IMR-90 (cell line): ENCODE data around the gene MSI1. TPM values are rescaled to one million over a fixed set of nuclear protein-coding genes. Genes with fewer than 3 reads are reported as not detected.
A peak's percentile ranks its signal among the peaks of the same experiment; 100 is the strongest.

ENCODE experiments used
- ATAC-seq: fragments of 200-7000 bp; cut with Tn5 transposase; 2 replicates; pipeline ENCODE4 v1.9.1; 2020; ENCODE audit warnings: low read depth, mild to moderate bottlenecking, moderate library complexity
- BruUV-seq: library from RNA; stranded (reverse); fragments of 400-500 nt; replicated peaks from 2 replicates; lab custom pipeline; 2021; lab: Mats Ljungman, UMichigan
- CTCF ChIA-PET: fragments of 300-600 bp; formaldehyde crosslinking; extraction: SDS; loops from one replicate; lab custom pipeline; 2021; ENCODE audit warnings: antibody characterized with exemption; lab: Yijun Ruan, JAX
- POLR2A ChIA-PET: fragments of 300-600 bp; sonication (Branson Sonifier 250); formaldehyde crosslinking; loops from one replicate; lab custom pipeline; 2022; ENCODE audit warnings: antibody characterized with exemption; ENCODE audit not compliant: unreplicated experiment; lab: Charles Lee
- DNase-seq: peaks from one replicate; pipeline ENCODE4 v3.0.0; 2013
- H2AFZ ChIP-seq: replicated peaks from 2 replicates; pipeline ENCODE3; 2013; ENCODE audit warnings: low read length, mild to moderate bottlenecking; ENCODE audit not compliant: poor library complexity
- H2AK5ac ChIP-seq: 2 replicates; pipeline ENCODE4 v1.6.1; 2013; ENCODE audit warnings: low read depth, low read length, inconsistent platforms
- H2AK9ac ChIP-seq: replicated peaks from 2 replicates; pipeline ENCODE3; 2013; ENCODE audit warnings: mild to moderate bottlenecking, low read depth, low read length, moderate library complexity; ENCODE audit not compliant: poor library complexity
- H2BK120ac ChIP-seq: 2 replicates; pipeline ENCODE4 v1.6.1; 2013; ENCODE audit warnings: low read depth, low read length, inconsistent platforms
- H2BK15ac ChIP-seq: 3 replicates; pipeline ENCODE4 v1.6.1; 2013; ENCODE audit warnings: low read depth, low read length, inconsistent platforms
- H2BK20ac ChIP-seq: 2 replicates; pipeline ENCODE4 v1.6.1; 2013; ENCODE audit warnings: low read depth, mild to moderate bottlenecking, inconsistent platforms, low read length, moderate library complexity
- H2BK5ac ChIP-seq: 2 replicates; pipeline ENCODE4 v1.6.1; 2013; ENCODE audit warnings: mild to moderate bottlenecking, low read depth, low read length, inconsistent platforms; ENCODE audit not compliant: poor library complexity, severe bottlenecking
- H3K14ac ChIP-seq: replicated peaks from 2 replicates; pipeline ENCODE4 v1.6.1; 2013; ENCODE audit warnings: low read depth, low read length, inconsistent platforms
- H3K18ac ChIP-seq: 2 replicates; pipeline ENCODE4 v1.6.1; 2013; ENCODE audit warnings: low read depth, low read length, control low read depth
- H3K23ac ChIP-seq: 2 replicates; pipeline ENCODE4 v1.6.1; 2013; ENCODE audit warnings: low read depth, low read length, inconsistent platforms
- H3K27ac ChIP-seq: 2 replicates; pipeline ENCODE4 v1.5.1; 2013; ENCODE audit warnings: mild to moderate bottlenecking, control low read depth, low read length; ENCODE audit not compliant: insufficient read depth
- H3K27me3 ChIP-seq: 2 replicates; pipeline ENCODE4 v1.6.1; 2013; ENCODE audit warnings: low read length; ENCODE audit not compliant: control insufficient read depth, insufficient read depth
- H3K36me3 ChIP-seq: 2 replicates; pipeline ENCODE4 v1.6.1; 2013; ENCODE audit warnings: low read length, mixed read lengths; ENCODE audit not compliant: control insufficient read depth, insufficient read depth
- H3K4ac ChIP-seq: 2 replicates; pipeline ENCODE4 v1.6.1; 2013; ENCODE audit warnings: low read depth, low read length, inconsistent platforms
- H3K4me1 ChIP-seq: 2 replicates; pipeline ENCODE4 v1.6.1; 2013; ENCODE audit warnings: low read length, mixed read lengths; ENCODE audit not compliant: control insufficient read depth, insufficient read depth
- H3K4me2 ChIP-seq: 2 replicates; pipeline ENCODE4 v1.6.1; 2013; ENCODE audit warnings: low read depth, mild to moderate bottlenecking, control low read depth, low read length, moderate library complexity
- H3K4me3 ChIP-seq: 2 replicates; pipeline ENCODE4 v1.5.1; 2013; ENCODE audit warnings: low read depth, mild to moderate bottlenecking, control low read depth, low read length, moderate library complexity; ENCODE audit not compliant: insufficient read depth
- H3K56ac ChIP-seq: 2 replicates; pipeline ENCODE4 v1.6.1; 2013; ENCODE audit warnings: low read length, inconsistent platforms; ENCODE audit not compliant: insufficient read depth; ENCODE audit errors: extremely low read depth
- H3K79me1 ChIP-seq, 2 experiments: 2 replicates each; pipeline ENCODE4 v1.6.1; 2013; ENCODE audit warnings: low read length in 2 of 2, inconsistent platforms in 1 of 2, low read depth in 1 of 2
- H3K9ac ChIP-seq: 2 replicates; pipeline ENCODE4 v1.6.1; 2013; ENCODE audit warnings: low read depth, low read length, control low read depth
- H3K9me1 ChIP-seq: 2 replicates; pipeline ENCODE4 v1.6.1; 2013; ENCODE audit warnings: low read length, inconsistent platforms; ENCODE audit not compliant: insufficient read depth
- H3K9me3 ChIP-seq: 2 replicates; pipeline ENCODE4 v1.6.1; 2013; ENCODE audit warnings: low read length; ENCODE audit not compliant: control insufficient read depth, insufficient read depth
- H4K20me1 ChIP-seq: 2 replicates; pipeline ENCODE4 v1.6.1; 2013; ENCODE audit warnings: low read length, inconsistent platforms; ENCODE audit not compliant: insufficient read depth
- H4K5ac ChIP-seq: 2 replicates; pipeline ENCODE4 v1.6.1; 2013; ENCODE audit warnings: mild to moderate bottlenecking, low read depth, low read length, control low read depth
- H4K8ac ChIP-seq, 2 experiments: 2 replicates each; pipeline ENCODE4 v1.6.1; 2013; ENCODE audit warnings: low read depth in 2 of 2, low read length in 2 of 2, control low read depth in 1 of 2, inconsistent platforms in 1 of 2
- H4K91ac ChIP-seq: 2 replicates; pipeline ENCODE4 v1.6.1; 2013; ENCODE audit warnings: low read depth, low read length, inconsistent platforms; ENCODE audit not compliant: insufficient read depth
- BHLHE40 ChIP-seq: fragments of 150-350 bp; IDR thresholded peaks from 2 replicates; pipeline ENCODE4 v1.6.1; 2016; ENCODE audit warnings: mild to moderate bottlenecking, low read depth, low read length
- CEBPB ChIP-seq: IDR thresholded peaks from 2 replicates; pipeline ENCODE4 v1.6.1; 2012; ENCODE audit warnings: low read depth, low read length, improper control_type of control experiment
- CHD1 ChIP-seq: IDR thresholded peaks from 2 replicates; pipeline ENCODE4 v1.6.1; 2012; ENCODE audit warnings: low read depth, low read length, improper control_type of control experiment
- CTCF ChIP-seq: conservative IDR thresholded peaks from 2 replicates; pipeline ENCODE4 v1.5.1; 2012; ENCODE audit warnings: mild to moderate bottlenecking, low read depth, low read length, improper control_type of control experiment
- FOS ChIP-seq: fragments of 150-350 bp; IDR thresholded peaks from 2 replicates; pipeline ENCODE4 v1.6.1; 2016; ENCODE audit warnings: low read depth, low read length
- MAFK ChIP-seq: IDR thresholded peaks from 2 replicates; pipeline ENCODE4 v1.6.1; 2012; ENCODE audit warnings: low read depth, low read length, improper control_type of control experiment
- MXI1 ChIP-seq: IDR thresholded peaks from 2 replicates; pipeline ENCODE4 v1.6.1; 2012; ENCODE audit warnings: low read depth, mild to moderate bottlenecking, low read length, moderate library complexity, borderline replicate concordance
- NFE2L2 ChIP-seq: fragments of 150-350 bp; IDR thresholded peaks from 2 replicates; pipeline ENCODE4 v1.6.1; 2016; ENCODE audit warnings: low read depth, mild to moderate bottlenecking, low read length
- POLR2A ChIP-seq: IDR thresholded peaks from 2 replicates; pipeline ENCODE4 v1.6.1; 2012; ENCODE audit warnings: mild to moderate bottlenecking, low read depth, low read length
- RAD21 ChIP-seq: IDR thresholded peaks from 2 replicates; pipeline ENCODE4 v1.6.1; 2012; ENCODE audit warnings: low read length, improper control_type of control experiment
- RCOR1 ChIP-seq: IDR thresholded peaks from 2 replicates; pipeline ENCODE4 v1.6.1; 2012; ENCODE audit warnings: mild to moderate bottlenecking, low read length, improper control_type of control experiment; ENCODE audit not compliant: insufficient replicate concordance
- RFX5 ChIP-seq: IDR thresholded peaks from 2 replicates; pipeline ENCODE4 v1.8.0; 2012; ENCODE audit warnings: low read depth, mild to moderate bottlenecking, low read length, moderate library complexity
- SMC3 ChIP-seq: fragments of 150-350 bp; IDR thresholded peaks from 2 replicates; pipeline ENCODE4 v1.6.1; 2016; ENCODE audit warnings: low read depth, mild to moderate bottlenecking, antibody characterized with exemption, low read length, moderate library complexity
- USF2 ChIP-seq: fragments of 150-350 bp; IDR thresholded peaks from 2 replicates; pipeline ENCODE4 v1.6.1; 2017; ENCODE audit warnings: mild to moderate bottlenecking, antibody characterized with exemption, low read length, low read depth
- WGBS, 2 experiments: methylation state at CpG; one replicate each; pipeline versions ENCODE4 v1.1.5 to v1.1.7; 2013; ENCODE audit warnings: missing lambda C conversion rate in 2 of 2; ENCODE audit not compliant: insufficient read length in 1 of 2; ENCODE audit errors: extremely low coverage in 2 of 2; 5-methylcytosine and 5-hydroxymethylcytosine counted together
- dilution Hi-C: fragments of 300-500 bp; cut with HindIII; formaldehyde crosslinking; loops from one replicate; pipeline ENCODE4 v1.14.3; 2018; ENCODE audit warnings: low sequenced_read_pairs; ENCODE audit not compliant: unreplicated experiment
- in situ Hi-C: fragments of 300-500 bp; cut with MboI; formaldehyde crosslinking; loops from 3 replicates; pipeline ENCODE4 v1.14.3; 2019; ENCODE audit warnings: low sequenced_read_pairs, inconsistent platforms, mixed read lengths
- intact Hi-C: fragments of 100-400 bp; cut with micrococcal nuclease; formaldehyde crosslinking; loops from 2 replicates; pipeline ENCODE4 v1.10.0; 2022
- polyA plus RNA-seq, 3 experiments: library from polyadenylated mRNA; depleted of rRNA; stranded (reverse); fragments of >200 nt; gene quantifications; 2 replicates each; pipeline ENCODE4 v1.2.3, GENCODE V29; 2012; ENCODE audit warnings: low replicate concordance in 1 of 3
- total RNA-seq: library from RNA; depleted of rRNA; stranded (reverse); fragments of >200 nt; gene quantifications from 2 replicates; pipeline ENCODE4 v1.2.3, GENCODE V29; 2012
- TF ChIP-seq, protein P1 (sequence below): fragments of 150-350 bp; IDR thresholded peaks from 2 replicates; pipeline ENCODE4 v1.6.1; 2016; ENCODE audit warnings: low read depth, mild to moderate bottlenecking, low read length, moderate library complexity, borderline replicate concordance

The MSI1 gene
- total and polyA plus RNA-seq, 2 of the 4 experiments (the other 2 are of a cell fraction) = not detected

- Histone ChIP-seq H3K14ac (no peak overlapping the region), H3K36me3 (no peaks in the 10 kb centered on the region), H4K20me1 (no peaks in the 10 kb centered on the region), H2AFZ (peak overlapping the region; percentile 32), H3K4me3 (no peak overlapping the region), H2BK120ac (no peak overlapping the region), H2AK5ac (no peak overlapping the region), H3K27me3 (peaks cover 27% of the 10 kb centered on the region), H3K4me2 (no peak overlapping the region), H2BK5ac (no peak overlapping the region), H2BK20ac (no peak overlapping the region), H3K4ac (no peak overlapping the region), H3K23ac (no peak overlapping the region), H3K9me3 (peaks cover 5% of the 10 kb centered on the region), H3K9ac (no peak overlapping the region), H3K18ac (no peak overlapping the region), H3K56ac (no peak overlapping the region), H2AK9ac (no peak overlapping the region), H3K27ac (no peak overlapping the region), H3K4me1 (no peaks in the 10 kb centered on the region), H2BK15ac (no peak overlapping the region), H4K8ac (no peak overlapping the region), H3K79me1 (no peaks in the 10 kb centered on the region), H4K5ac (no peak overlapping the region), H4K91ac (no peak overlapping the region), H3K9me1 (no peaks in the 10 kb centered on the region)
- in situ Hi-C loops = loop anchor here (25.0 kb wide), 1 partner anchor 95 kb away; the partner anchor contains the start of genes COX6A1, GATC and TRIAP1
- dilution Hi-C loops = no loop called here
- CTCF ChIA-PET = no interaction called here
- POLR2A ChIA-PET = no interaction called here
- DNase-seq (no peak), ATAC-seq (no peak)
- no TSS peak for BruUV-seq
- intact Hi-C loops = no loop called here
- 21% methylated on average over 9 of the region's 30 CpGs; no CpG with 5 or more reads in 1 of the 2 experiments for WGBS, 2 experiments
- TF ChIP-seq, protein P1, sequence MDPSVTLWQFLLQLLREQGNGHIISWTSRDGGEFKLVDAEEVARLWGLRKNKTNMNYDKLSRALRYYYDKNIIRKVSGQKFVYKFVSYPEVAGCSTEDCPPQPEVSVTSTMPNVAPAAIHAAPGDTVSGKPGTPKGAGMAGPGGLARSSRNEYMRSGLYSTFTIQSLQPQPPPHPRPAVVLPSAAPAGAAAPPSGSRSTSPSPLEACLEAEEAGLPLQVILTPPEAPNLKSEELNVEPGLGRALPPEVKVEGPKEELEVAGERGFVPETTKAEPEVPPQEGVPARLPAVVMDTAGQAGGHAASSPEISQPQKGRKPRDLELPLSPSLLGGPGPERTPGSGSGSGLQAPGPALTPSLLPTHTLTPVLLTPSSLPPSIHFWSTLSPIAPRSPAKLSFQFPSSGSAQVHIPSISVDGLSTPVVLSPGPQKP = no peak
- TF ChIP-seq SMC3 (no peak), RFX5 (no peak), MXI1 (no peak), BHLHE40 (no peak), NFE2L2 (no peak), RAD21 (no peak), USF2 (no peak), FOS (no peak), MAFK (no peak), RCOR1 (no peak), POLR2A (no peak), CTCF (no peak), CEBPB (no peak), CHD1 (no peak)
Measured at GRCh38 chr12:120342175-120343038, 26.6 kb downstream of the MSI1 start.
